ACC112 (cell line): Measurements from ENCODE around the gene VSIG8.

Source experiments
- H2AFZ ChIP-seq: fragments of 200-600 bp; sonication (generic); one replicate; pipeline ENCODE4 v1.6.0; 2017; ENCODE audit warnings: antibody characterized with exemption, low read length; ENCODE audit not compliant: unreplicated experiment
- H3K27ac ChIP-seq: fragments of 200-600 bp; sonication (generic); 2 replicates; pipeline ENCODE4 v1.5.1; 2014; ENCODE audit warnings: low read depth, mild to moderate bottlenecking, antibody characterized with exemption, low read length, moderate library complexity
- H3K27me3 ChIP-seq: fragments of 200-600 bp; sonication (generic); 2 replicates; pipeline ENCODE4 v1.6.1; 2014; ENCODE audit warnings: mild to moderate bottlenecking, antibody characterized with exemption, low read length, moderate library complexity, mixed read lengths; ENCODE audit not compliant: insufficient read depth
- H3K36me3 ChIP-seq: fragments of 200-600 bp; sonication (generic); 2 replicates; pipeline ENCODE4 v1.6.1; 2016; ENCODE audit warnings: mild to moderate bottlenecking, antibody characterized with exemption, low read length, moderate library complexity, mixed read lengths; ENCODE audit not compliant: insufficient read depth
- H3K4me1 ChIP-seq: fragments of 200-600 bp; sonication (generic); one replicate; pipeline ENCODE4 v1.6.1; 2016; ENCODE audit warnings: low read length, mixed read lengths; ENCODE audit not compliant: insufficient read depth, unreplicated experiment, control insufficient read depth
- H3K4me3 ChIP-seq: fragments of 200-600 bp; sonication (generic); 2 replicates; pipeline ENCODE4 v1.5.1; 2014; ENCODE audit warnings: mild to moderate bottlenecking, low read depth, low read length
- H3K79me2 ChIP-seq: fragments of 200-600 bp; sonication (generic); one replicate; pipeline ENCODE4 v1.6.0; 2016; ENCODE audit warnings: low read length; ENCODE audit not compliant: control insufficient read depth, unreplicated experiment, insufficient read depth

VSIG8 gene

GRCh38 chr1:159829273-159829634 is 33.2 kb downstream of the VSIG8 start:
- no peaks in the 10 kb centered on the region for H3K36me3 ChIP-seq
- no peaks in the 10 kb centered on the region for H3K79me2 ChIP-seq
- no peak overlapping the region for H3K27ac ChIP-seq
- 0 out of 2 replicates have a peak, but pooled peaks cover under 1% of the 10 kb centered on the region for H3K27me3 ChIP-seq
- H2AFZ ChIP-seq, result no peak overlapping the region
- H3K4me3 ChIP-seq, result no peak overlapping the region
- H3K4me1 ChIP-seq, result peaks cover 7% of the 10 kb centered on the region

- Histone ChIP-seq H2AFZ (no peak overlapping the region), H3K4me3 (no peak overlapping the region), H3K4me1 (peaks cover 7% of the 10 kb centered on the region), H3K27me3 (peaks cover 6% of the 10 kb centered on the region), H3K27ac (no peak overlapping the region), H3K36me3 (no peaks in the 10 kb centered on the region), H3K79me2 (no peaks in the 10 kb centered on the region)
Measured at GRCh38 chr1:159828581-159829272, 33.7 kb downstream of the VSIG8 start.

GRCh38 chr1:159828176-159828575 is 34.3 kb downstream of the VSIG8 start:
- H3K4me1 ChIP-seq, result peaks cover 7% of the 10 kb centered on the region
- H3K36me3 ChIP-seq, result no peaks in the 10 kb centered on the region
- no peak overlapping the region for H3K27ac ChIP-seq
- H3K27me3 ChIP-seq, result peaks cover 10% of the 10 kb centered on the region
- H3K79me2 ChIP-seq, result no peaks in the 10 kb centered on the region
- no peak overlapping the region for H2AFZ ChIP-seq
- H3K4me3 ChIP-seq, result no peak overlapping the region

GRCh38 chr1:159827549-159827948 is 34.9 kb downstream of the VSIG8 start:
- Histone ChIP-seq H3K4me1 (peaks cover 7% of the 10 kb centered on the region), H3K36me3 (no peaks in the 10 kb centered on the region), H2AFZ (no peak overlapping the region), H3K27me3 (peaks cover 15% of the 10 kb centered on the region), H3K27ac (no peak overlapping the region), H3K79me2 (no peaks in the 10 kb centered on the region), H3K4me3 (no peak overlapping the region)

- peaks cover 19% of the 10 kb centered on the region for H3K27me3 ChIP-seq
- no peak overlapping the region for H3K4me3 ChIP-seq
- peaks cover 7% of the 10 kb centered on the region for H3K4me1 ChIP-seq
- H3K36me3 ChIP-seq, result no peaks in the 10 kb centered on the region
- H3K79me2 ChIP-seq, result no peaks in the 10 kb centered on the region
- no peak overlapping the region for H3K27ac ChIP-seq
- H2AFZ ChIP-seq, result no peak overlapping the region
Measured at GRCh38 chr1:159827102-159827490, 35.4 kb downstream of the VSIG8 start.

GRCh38 chr1:159826441-159827101 is 35.9 kb downstream of the VSIG8 start, which contains the start of gene SLAMF8:
SLAMF8 (plus strand) TSS chr1:159826873; CDS start chr1:159826899, 26 bp downstream.
- Histone ChIP-seq H3K36me3 (no peaks in the 10 kb centered on the region), H3K79me2 (no peaks in the 10 kb centered on the region), H3K27ac (no peak within 1 kb of the TSS), H3K4me1 (peaks cover 7% of the 10 kb centered on the region), H2AFZ (no peak within 1 kb of the TSS), H3K27me3 (peaks cover 23% of the 10 kb centered on the region), H3K4me3 (no peak within 1 kb of the TSS)

GRCh38 chr1:159825564-159825963 is 36.9 kb downstream of the VSIG8 start:
- Histone ChIP-seq H3K4me3 (no peak overlapping the region), H3K4me1 (peaks cover 7% of the 10 kb centered on the region), H3K79me2 (no peaks in the 10 kb centered on the region), H2AFZ (no peak overlapping the region), H3K27ac (no peak overlapping the region), H3K27me3 (peaks cover 27% of the 10 kb centered on the region), H3K36me3 (no peaks in the 10 kb centered on the region)

GRCh38 chr1:159823406-159823805 is 39.1 kb downstream of the VSIG8 start:
- Histone ChIP-seq H3K79me2 (no peaks in the 10 kb centered on the region), H3K27me3 (peaks cover 27% of the 10 kb centered on the region), H3K4me1 (no peaks in the 10 kb centered on the region), H2AFZ (no peak overlapping the region), H3K4me3 (no peak overlapping the region), H3K27ac (no peak overlapping the region), H3K36me3 (no peaks in the 10 kb centered on the region)

GRCh38 chr1:159821171-159821867 is 41.1 kb downstream of the VSIG8 start:
- no peak overlapping the region for H2AFZ ChIP-seq
- no peak overlapping the region for H3K27ac ChIP-seq
- no peaks in the 10 kb centered on the region for H3K79me2 ChIP-seq
- peaks cover 27% of the 10 kb centered on the region for H3K27me3 ChIP-seq
- no peaks in the 10 kb centered on the region for H3K4me1 ChIP-seq
- no peaks in the 10 kb centered on the region for H3K36me3 ChIP-seq
- H3K4me3 ChIP-seq, result no peak overlapping the region

GRCh38 chr1:159817276-159818041 is 45.0 kb downstream of the VSIG8 start:
- Histone ChIP-seq H3K36me3 (no peaks in the 10 kb centered on the region), H3K4me3 (no peak overlapping the region), H3K27ac (no peak overlapping the region), H3K79me2 (no peaks in the 10 kb centered on the region), H3K4me1 (no peaks in the 10 kb centered on the region), H2AFZ (no peak overlapping the region), H3K27me3 (peaks cover 29% of the 10 kb centered on the region)
